Measurements from ENCODE around the gene OAS3.

Gene OAS3

DNA sequence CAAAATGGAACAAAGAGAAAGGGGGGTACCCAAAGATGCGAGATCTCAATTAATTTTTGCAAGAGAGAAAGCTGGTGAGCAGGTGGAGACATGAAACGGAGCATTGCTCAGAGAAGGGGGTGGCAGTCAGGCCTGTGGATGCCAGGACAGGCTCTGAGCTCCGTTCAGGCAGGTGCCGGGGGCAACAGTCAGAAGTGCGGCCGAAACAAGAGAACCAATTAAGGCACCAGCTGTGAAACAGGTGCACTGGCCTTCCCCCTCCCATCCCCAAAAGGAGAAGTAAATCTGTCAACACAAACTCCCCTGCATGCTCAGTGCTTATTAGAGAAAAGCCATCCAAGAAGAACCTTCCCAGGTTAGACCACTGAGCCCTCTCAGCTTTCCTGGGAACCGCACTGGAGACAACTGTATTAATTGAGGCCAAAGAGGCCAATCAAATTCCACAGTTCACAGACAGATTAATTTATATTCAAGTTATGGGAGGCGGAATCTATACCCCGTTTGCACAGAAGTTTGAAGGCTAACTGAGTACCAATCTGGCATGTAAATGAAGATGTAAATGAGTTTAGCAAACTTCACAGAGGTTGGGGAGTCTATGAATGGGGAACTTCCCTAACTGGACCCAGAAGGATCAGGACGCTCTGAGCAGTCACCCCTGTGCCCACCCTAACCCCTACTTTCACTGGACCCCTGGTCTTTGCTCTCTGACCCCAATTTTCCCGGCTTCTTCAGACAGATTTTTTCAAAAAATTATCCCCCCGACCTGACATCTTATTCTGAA is 60.9 kb downstream of the OAS3 start:
- H3K4me1 Mint-ChIP-seq, result no peaks in the 10 kb centered on the region
- H3K27ac Mint-ChIP-seq, result peak overlapping the region; percentile 13
- ATAC-seq (no peak), DNase-seq (ENCODE audit: low spot score in 2 of 2) (no peak)
- no peaks in the 10 kb centered on the region for H3K9me3 Mint-ChIP-seq
- H3K4me3 Mint-ChIP-seq, result no peak overlapping the region
- H3K36me3 Mint-ChIP-seq, result peaks cover 81% of the 10 kb centered on the region

- no peak for DNase-seq (ENCODE audit: low spot score in 2 of 2)
- ATAC-seq, result no peak
- Mint-ChIP-seq H3K27ac (no peak overlapping the region), H3K4me3 (no peak overlapping the region), H3K4me1 (no peaks in the 10 kb centered on the region), H3K36me3 (peaks cover 88% of the 10 kb centered on the region), H3K9me3 (no peaks in the 10 kb centered on the region)
Measured at GRCh38 chr12:113000433-113000832, 62.2 kb downstream of the OAS3 start.

GRCh38 chr12:113002155-113002554 is 63.9 kb downstream of the OAS3 start:
- H3K9me3 Mint-ChIP-seq, result no peaks in the 10 kb centered on the region
- no peaks in the 10 kb centered on the region for H3K4me1 Mint-ChIP-seq
- no peak overlapping the region for H3K4me3 Mint-ChIP-seq
- no peak overlapping the region for H3K27ac Mint-ChIP-seq
- H3K36me3 Mint-ChIP-seq, result peaks cover 88% of the 10 kb centered on the region
- DNase-seq (ENCODE audit: low spot score in 2 of 2) (no peak), ATAC-seq (no peak)

- Mint-ChIP-seq H3K4me3 (no peak overlapping the region), H3K4me1 (no peaks in the 10 kb centered on the region), H3K9me3 (no peaks in the 10 kb centered on the region), H3K36me3 (peaks cover 88% of the 10 kb centered on the region), H3K27ac (no peak overlapping the region)
- ATAC-seq (no peak), DNase-seq (ENCODE audit: low spot score in 2 of 2) (no peak)
Measured at GRCh38 chr12:113002676-113003075, 64.4 kb downstream of the OAS3 start.

DNA sequence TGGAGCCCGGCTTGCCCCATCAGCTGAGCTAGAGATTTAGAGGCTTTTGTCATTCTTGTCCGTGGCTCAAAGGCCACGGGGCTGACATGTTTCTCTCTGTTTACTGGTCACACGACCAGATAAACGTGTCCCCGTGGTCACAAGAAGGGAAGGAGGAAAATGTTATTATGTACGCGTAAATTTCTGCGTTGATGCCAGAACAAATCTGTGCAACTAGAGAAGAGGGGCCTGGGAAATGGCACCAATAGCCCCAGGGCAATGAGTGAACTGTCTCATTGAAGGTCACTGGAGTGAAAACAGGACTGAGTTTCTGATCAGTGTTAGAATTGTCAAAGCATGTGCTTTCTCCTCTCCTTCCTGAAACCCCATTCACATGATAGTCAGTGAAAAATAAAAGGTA is 65.4 kb downstream of the OAS3 start:
- ATAC-seq (no peak), DNase-seq (ENCODE audit: low spot score in 2 of 2) (no peak)
- H3K36me3 Mint-ChIP-seq, result peaks cover 88% of the 10 kb centered on the region
- no peak overlapping the region for H3K4me3 Mint-ChIP-seq
- H3K4me1 Mint-ChIP-seq, result no peaks in the 10 kb centered on the region
- H3K9me3 Mint-ChIP-seq, result no peaks in the 10 kb centered on the region
- peak overlapping the region; percentile 73 for H3K27ac Mint-ChIP-seq

DNA sequence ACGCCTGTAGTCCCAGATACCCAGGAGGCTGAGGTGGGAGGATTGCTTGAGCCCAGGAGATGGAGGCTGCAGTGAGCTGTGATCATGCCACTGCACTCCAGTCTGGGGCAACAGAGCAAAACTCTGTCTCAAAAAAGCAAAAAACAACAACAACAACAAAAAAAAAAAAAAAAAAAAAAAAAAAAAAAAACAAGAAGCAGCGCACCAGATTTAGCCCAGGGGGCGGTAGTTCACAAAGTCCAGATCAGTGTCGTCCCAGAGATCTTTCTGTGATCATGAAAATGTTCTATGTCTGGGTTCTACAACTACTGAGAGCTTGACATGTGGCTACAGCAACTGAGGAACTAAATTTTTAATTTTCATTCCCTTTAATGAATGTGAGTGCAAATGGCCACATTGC is 67.5 kb downstream of the OAS3 start:
- no peaks in the 10 kb centered on the region for H3K4me1 Mint-ChIP-seq
- ATAC-seq (no peak), DNase-seq (ENCODE audit: low spot score in 2 of 2) (no peak)
- no peak overlapping the region for H3K4me3 Mint-ChIP-seq
- H3K27ac Mint-ChIP-seq, result no peak overlapping the region
- peaks cover 89% of the 10 kb centered on the region for H3K36me3 Mint-ChIP-seq
- peaks cover 3% of the 10 kb centered on the region for H3K9me3 Mint-ChIP-seq

DNA sequence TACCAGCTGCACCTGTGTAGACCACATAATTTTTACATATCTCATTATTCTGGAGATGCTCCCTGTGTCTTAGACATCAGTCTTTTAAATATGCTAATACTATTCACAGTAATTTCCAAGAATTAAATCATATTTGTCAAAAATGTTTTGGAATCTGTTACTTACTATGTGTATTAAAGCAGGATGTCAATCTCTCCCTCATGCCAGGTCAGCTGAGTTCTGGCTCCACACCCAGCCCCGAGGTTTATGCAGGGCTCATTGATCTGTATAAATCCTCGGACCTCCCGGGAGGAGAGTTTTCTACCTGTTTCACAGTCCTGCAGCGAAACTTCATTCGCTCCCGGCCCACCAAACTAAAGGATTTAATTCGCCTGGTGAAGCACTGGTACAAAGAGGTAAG is 67.9 kb downstream of the OAS3 start:
- Mint-ChIP-seq H3K4me3 (no peak overlapping the region), H3K27ac (no peak overlapping the region), H3K36me3 (peaks cover 91% of the 10 kb centered on the region), H3K9me3 (peaks cover 6% of the 10 kb centered on the region), H3K4me1 (no peaks in the 10 kb centered on the region)
- ATAC-seq, result no peak
- DNase-seq (ENCODE audit: low spot score in 2 of 2), result no peak

DNA sequence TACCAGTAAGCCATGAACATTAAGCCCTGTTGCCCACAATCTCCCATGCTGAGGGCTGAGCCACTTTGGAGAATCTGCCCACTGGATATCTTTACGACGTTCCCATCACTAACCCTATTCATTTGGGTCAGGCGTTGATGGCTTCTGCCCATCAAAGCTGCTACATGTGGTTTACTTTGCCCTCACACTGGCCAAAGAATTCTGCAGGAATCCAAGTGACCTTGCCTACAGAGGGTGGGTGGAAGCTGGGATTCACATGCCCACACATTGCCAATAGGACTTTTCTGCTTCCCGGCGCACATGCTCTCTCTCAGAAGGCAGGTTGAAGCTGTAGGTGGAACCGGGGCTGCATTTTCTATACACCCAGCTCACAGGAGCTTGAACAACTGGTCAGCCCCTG is 68.4 kb downstream of the OAS3 start:
- no peak for ATAC-seq
- Mint-ChIP-seq H3K27ac (no peak overlapping the region), H3K36me3 (peaks cover 95% of the 10 kb centered on the region)

DNA sequence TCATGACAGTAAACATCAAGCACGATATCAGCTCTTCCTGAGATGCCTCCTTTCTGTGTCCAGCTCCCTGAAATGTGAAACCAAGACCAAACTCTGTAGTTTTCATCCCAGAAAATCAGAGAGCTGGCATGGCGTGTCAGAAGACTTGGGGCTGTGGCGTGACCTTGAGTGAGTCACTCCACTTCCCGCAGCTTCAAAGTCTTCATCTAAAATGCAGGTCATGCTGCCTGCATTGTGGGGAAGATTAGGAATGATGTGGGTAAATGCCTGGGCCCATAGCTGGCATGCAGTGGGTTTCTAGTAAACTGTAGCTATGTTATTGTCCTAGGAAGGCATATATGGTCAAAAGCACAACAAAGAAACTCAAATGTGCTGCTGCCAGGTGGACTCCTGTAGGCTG is 68.9 kb downstream of the OAS3 start:
- Mint-ChIP-seq H3K36me3 (peaks cover 93% of the 10 kb centered on the region), H3K4me3 (no peak overlapping the region), H3K9me3 (peaks cover 6% of the 10 kb centered on the region), H3K27ac (no peak overlapping the region), H3K4me1 (no peaks in the 10 kb centered on the region)
- ATAC-seq (no peak), DNase-seq (ENCODE audit: low spot score in 2 of 2) (no peak)

More for the DNA sequence above, 68.4 kb downstream of the OAS3 start:
- DNase-seq (ENCODE audit: low spot score in 2 of 2), result no peak
- Mint-ChIP-seq H3K9me3 (peaks cover 6% of the 10 kb centered on the region), H3K4me3 (no peak overlapping the region), H3K4me1 (no peaks in the 10 kb centered on the region)

DNA sequence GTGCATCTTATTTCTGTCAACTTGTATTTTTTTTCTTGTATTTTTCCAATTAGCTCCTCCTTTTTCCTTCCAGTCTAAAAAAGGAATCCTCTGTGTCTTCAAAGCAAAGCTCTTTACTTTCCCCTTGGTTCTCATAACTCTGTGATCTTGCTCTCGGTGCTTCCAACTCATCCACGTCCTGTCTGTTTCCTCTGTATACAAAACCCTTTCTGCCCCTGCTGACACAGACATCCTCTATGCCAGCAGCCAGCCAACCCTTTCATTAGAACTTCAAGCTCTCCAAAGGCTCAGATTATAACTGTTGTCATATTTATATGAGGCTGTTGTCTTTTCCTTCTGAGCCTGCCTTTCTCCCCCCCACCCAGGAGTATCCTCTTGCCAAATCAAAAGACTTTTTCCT is 72.4 kb downstream of the OAS3 start:
- Mint-ChIP-seq H3K4me1 (no peaks in the 10 kb centered on the region), H3K4me3 (no peak overlapping the region), H3K9me3 (peaks cover 6% of the 10 kb centered on the region)

DNA sequence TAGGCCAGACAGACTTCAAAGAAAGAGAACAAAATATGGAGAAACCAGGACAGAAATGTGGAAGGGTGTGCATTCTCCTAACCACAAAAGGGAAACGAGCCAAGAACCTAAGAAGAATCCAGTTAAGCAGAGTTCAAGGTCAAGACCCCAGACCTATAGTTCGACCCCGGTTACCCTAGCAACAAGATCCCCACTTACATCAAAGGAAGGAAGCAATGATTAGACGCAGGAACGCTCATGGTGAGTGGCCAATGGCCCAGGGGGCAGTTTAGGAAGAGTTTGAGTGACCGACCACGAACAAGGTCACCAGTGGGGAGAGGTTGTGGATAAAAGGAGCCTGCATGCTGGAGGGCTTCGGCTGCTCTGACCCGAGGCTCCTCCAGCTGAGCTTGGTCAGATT is 76.3 kb downstream of the OAS3 start:
- Mint-ChIP-seq H3K9me3 (peaks cover 6% of the 10 kb centered on the region), H3K36me3 (peaks cover 21% of the 10 kb centered on the region), H3K4me3 (no peak overlapping the region), H3K4me1 (no peaks in the 10 kb centered on the region), H3K27ac (no peak overlapping the region)
- ATAC-seq (no peak), DNase-seq (ENCODE audit: low spot score in 2 of 2) (no peak)

More for the DNA sequence above, 72.4 kb downstream of the OAS3 start:
- no peak for DNase-seq (ENCODE audit: low spot score in 2 of 2)
- no peak for ATAC-seq
- Mint-ChIP-seq H3K27ac (no peak overlapping the region), H3K36me3 (peaks cover 60% of the 10 kb centered on the region)

- Mint-ChIP-seq H3K9me3 (no peaks in the 10 kb centered on the region), H3K27ac (no peak overlapping the region), H3K4me1 (no peaks in the 10 kb centered on the region), H3K4me3 (no peak overlapping the region), H3K36me3 (no peaks in the 10 kb centered on the region)
- ATAC-seq (no peak), DNase-seq (ENCODE audit: low spot score in 2 of 2) (no peak)
Measured at GRCh38 chr12:113016796-113017195, 78.5 kb downstream of the OAS3 start.

DNA sequence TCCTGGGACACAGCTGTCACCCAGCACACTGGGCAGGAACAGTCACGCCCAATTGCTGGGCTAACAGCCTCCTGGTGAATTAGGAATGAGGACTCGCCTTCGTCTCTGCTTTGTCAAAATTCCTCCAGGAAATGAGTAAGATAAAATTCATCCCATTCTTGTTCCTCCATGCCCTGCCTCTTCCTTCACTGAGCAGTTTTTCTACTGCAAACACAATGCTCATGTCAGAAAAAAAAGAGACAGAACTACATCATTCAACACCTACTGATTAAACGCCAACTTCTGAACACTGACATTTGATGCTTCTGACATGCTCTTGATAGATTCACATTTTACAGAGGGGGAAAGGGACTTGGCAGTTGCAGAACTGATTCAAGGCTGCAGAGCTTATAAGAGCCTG is 80.8 kb downstream of the OAS3 start:
- H3K4me3 Mint-ChIP-seq, result no peak overlapping the region
- H3K9me3 Mint-ChIP-seq, result no peaks in the 10 kb centered on the region
- no peak overlapping the region for H3K27ac Mint-ChIP-seq

DNA sequence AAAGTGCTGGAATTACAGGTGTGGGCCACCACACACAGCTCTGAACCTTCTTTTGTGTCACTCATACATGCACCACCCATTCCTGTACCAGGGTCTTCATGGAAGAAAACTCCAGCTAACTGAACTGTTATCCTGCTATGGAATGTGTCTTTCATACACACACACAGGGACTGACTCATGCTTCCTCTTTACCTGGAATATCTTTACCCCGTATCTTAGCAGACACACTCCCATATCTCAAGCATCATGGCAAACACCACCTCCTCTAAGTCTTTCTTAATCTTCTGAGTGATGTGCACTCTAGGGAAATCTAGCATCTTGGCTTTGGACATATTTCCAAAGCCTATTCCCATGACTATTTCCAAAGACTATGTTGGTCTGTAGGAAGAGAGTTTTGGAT is 83.2 kb downstream of the OAS3 start:
- no peak for ATAC-seq
- Mint-ChIP-seq H3K4me3 (no peak overlapping the region), H3K36me3 (no peaks in the 10 kb centered on the region), H3K9me3 (no peaks in the 10 kb centered on the region), H3K4me1 (peaks cover 7% of the 10 kb centered on the region), H3K27ac (no peak overlapping the region)
- DNase-seq (ENCODE audit: low spot score in 2 of 2), result no peak

More for the DNA sequence above, 80.8 kb downstream of the OAS3 start:
- ATAC-seq (no peak), DNase-seq (ENCODE audit: low spot score in 2 of 2) (no peak)
- H3K36me3 Mint-ChIP-seq, result no peaks in the 10 kb centered on the region
- peaks cover 7% of the 10 kb centered on the region for H3K4me1 Mint-ChIP-seq

Data from stimulated activated effector memory CD8-positive, alpha-beta T cell treated with anti-CD3 and anti-CD28 coated beads, Interleukin-12 subunit alpha, Interleukin-12 subunit beta, amount 100 ng/mL, for 72 hours (primary cell).